ENCODE measurements around the gene SLC47A1. TPM values are rescaled to one million over a fixed set of nuclear protein-coding genes. Genes with fewer than 3 reads are reported as not detected.

Gene SLC47A1
- total and polyA plus RNA-seq, 2 of the 13 experiments (the other 11 are each of a cell fraction or from before 2014, with no cell fraction given), result 42.1 to 67.5 TPM

DNA sequence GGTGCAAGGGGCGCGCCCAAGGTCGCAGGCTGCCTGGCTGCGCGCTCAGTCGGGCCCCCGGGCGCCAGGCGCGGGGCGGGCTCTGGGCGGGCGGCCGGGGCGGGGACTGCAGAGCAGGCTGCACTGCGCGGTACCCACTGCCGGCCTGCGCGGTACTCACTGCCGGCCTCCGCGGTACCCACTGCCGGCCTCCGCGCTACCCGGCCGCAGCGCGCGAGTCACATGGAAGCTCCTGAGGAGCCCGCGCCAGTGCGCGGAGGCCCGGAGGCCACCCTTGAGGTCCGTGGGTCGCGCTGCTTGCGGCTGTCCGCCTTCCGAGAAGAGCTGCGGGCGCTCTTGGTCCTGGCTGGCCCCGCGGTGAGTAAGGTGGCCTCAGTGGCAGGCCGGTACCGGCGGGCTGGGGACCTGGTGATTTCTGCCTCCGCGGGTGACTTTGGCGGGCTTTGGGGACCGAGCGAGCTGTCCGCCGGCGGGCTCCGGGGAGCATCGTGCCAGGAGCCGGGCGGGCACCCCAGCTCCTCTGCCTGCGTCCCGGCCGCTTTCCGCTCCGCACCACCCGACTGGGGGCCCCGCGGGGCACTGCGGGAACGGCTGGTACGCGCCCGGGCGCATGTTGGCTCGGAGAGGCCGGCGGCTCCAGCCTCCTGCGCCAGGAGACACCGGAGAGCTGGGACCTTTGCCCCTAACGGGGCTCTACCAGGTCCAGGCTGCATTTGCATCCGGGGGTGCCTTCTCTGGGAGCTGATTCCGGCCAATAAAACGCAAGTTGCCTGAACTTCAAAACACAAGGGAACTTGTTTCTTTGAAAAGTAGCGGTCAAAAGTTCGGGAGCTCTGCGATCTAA is at the start of gene SLC47A1 (continued):
- TF ChIP-seq, protein P1, sequence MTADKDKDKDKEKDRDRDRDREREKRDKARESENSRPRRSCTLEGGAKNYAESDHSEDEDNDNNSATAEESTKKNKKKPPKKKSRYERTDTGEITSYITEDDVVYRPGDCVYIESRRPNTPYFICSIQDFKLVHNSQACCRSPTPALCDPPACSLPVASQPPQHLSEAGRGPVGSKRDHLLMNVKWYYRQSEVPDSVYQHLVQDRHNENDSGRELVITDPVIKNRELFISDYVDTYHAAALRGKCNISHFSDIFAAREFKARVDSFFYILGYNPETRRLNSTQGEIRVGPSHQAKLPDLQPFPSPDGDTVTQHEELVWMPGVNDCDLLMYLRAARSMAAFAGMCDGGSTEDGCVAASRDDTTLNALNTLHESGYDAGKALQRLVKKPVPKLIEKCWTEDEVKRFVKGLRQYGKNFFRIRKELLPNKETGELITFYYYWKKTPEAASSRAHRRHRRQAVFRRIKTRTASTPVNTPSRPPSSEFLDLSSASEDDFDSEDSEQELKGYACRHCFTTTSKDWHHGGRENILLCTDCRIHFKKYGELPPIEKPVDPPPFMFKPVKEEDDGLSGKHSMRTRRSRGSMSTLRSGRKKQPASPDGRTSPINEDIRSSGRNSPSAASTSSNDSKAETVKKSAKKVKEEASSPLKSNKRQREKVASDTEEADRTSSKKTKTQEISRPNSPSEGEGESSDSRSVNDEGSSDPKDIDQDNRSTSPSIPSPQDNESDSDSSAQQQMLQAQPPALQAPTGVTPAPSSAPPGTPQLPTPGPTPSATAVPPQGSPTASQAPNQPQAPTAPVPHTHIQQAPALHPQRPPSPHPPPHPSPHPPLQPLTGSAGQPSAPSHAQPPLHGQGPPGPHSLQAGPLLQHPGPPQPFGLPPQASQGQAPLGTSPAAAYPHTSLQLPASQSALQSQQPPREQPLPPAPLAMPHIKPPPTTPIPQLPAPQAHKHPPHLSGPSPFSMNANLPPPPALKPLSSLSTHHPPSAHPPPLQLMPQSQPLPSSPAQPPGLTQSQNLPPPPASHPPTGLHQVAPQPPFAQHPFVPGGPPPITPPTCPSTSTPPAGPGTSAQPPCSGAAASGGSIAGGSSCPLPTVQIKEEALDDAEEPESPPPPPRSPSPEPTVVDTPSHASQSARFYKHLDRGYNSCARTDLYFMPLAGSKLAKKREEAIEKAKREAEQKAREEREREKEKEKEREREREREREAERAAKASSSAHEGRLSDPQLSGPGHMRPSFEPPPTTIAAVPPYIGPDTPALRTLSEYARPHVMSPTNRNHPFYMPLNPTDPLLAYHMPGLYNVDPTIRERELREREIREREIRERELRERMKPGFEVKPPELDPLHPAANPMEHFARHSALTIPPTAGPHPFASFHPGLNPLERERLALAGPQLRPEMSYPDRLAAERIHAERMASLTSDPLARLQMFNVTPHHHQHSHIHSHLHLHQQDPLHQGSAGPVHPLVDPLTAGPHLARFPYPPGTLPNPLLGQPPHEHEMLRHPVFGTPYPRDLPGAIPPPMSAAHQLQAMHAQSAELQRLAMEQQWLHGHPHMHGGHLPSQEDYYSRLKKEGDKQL (CRISPR knock-in tag; IDR thresholded peaks at IDR 0.05; ENCODE audit: low read depth), result no peak
- no peak for TF ChIP-seq ZNF616 (CRISPR knock-in tag; IDR thresholded peaks at IDR 0.05; ENCODE audit: low read depth)
- peak; percentile 83 for TF ChIP-seq ZNF710 (CRISPR knock-in tag; IDR thresholded peaks at IDR 0.05; ENCODE audit: borderline replicate concordance)
- TF ChIP-seq SMARCE1 (IDR thresholded peaks at IDR 0.05; ENCODE audit: borderline replicate concordance), result no peak
- TF ChIP-seq HNF4G (IDR thresholded peaks at IDR 0.05; ENCODE audit: borderline replicate concordance, low read depth, low read length), result peak; percentile 49
- 0 out of 2 replicates have a peak, but pooled peaks have one; percentile 30 for TF ChIP-seq HNF4G (CRISPR knock-in tag; IDR thresholded peaks at IDR 0.05; ENCODE audit: borderline replicate concordance, low read depth)
- TF ChIP-seq, protein P2, sequence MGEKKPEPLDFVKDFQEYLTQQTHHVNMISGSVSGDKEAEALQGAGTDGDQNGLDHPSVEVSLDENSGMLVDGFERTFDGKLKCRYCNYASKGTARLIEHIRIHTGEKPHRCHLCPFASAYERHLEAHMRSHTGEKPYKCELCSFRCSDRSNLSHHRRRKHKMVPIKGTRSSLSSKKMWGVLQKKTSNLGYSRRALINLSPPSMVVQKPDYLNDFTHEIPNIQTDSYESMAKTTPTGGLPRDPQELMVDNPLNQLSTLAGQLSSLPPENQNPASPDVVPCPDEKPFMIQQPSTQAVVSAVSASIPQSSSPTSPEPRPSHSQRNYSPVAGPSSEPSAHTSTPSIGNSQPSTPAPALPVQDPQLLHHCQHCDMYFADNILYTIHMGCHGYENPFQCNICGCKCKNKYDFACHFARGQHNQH (CRISPR knock-in tag; IDR thresholded peaks at IDR 0.05), result 0 out of 2 replicates have a peak, but pooled peaks have one; percentile 28
- no peak for TF ChIP-seq ZNF343 (CRISPR knock-in tag; IDR thresholded peaks at IDR 0.05)
- 0 out of 2 replicates have a peak, but pooled peaks have one; percentile 27 for TF ChIP-seq HNRNPL (IDR thresholded peaks at IDR 0.05; ENCODE audit: low read depth, low read length)
- TF ChIP-seq, protein P3, sequence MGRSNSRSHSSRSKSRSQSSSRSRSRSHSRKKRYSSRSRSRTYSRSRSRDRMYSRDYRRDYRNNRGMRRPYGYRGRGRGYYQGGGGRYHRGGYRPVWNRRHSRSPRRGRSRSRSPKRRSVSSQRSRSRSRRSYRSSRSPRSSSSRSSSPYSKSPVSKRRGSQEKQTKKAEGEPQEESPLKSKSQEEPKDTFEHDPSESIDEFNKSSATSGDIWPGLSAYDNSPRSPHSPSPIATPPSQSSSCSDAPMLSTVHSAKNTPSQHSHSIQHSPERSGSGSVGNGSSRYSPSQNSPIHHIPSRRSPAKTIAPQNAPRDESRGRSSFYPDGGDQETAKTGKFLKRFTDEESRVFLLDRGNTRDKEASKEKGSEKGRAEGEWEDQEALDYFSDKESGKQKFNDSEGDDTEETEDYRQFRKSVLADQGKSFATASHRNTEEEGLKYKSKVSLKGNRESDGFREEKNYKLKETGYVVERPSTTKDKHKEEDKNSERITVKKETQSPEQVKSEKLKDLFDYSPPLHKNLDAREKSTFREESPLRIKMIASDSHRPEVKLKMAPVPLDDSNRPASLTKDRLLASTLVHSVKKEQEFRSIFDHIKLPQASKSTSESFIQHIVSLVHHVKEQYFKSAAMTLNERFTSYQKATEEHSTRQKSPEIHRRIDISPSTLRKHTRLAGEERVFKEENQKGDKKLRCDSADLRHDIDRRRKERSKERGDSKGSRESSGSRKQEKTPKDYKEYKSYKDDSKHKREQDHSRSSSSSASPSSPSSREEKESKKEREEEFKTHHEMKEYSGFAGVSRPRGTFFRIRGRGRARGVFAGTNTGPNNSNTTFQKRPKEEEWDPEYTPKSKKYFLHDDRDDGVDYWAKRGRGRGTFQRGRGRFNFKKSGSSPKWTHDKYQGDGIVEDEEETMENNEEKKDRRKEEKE (IDR thresholded peaks at IDR 0.05), result no peak
- TF ChIP-seq, protein P4, sequence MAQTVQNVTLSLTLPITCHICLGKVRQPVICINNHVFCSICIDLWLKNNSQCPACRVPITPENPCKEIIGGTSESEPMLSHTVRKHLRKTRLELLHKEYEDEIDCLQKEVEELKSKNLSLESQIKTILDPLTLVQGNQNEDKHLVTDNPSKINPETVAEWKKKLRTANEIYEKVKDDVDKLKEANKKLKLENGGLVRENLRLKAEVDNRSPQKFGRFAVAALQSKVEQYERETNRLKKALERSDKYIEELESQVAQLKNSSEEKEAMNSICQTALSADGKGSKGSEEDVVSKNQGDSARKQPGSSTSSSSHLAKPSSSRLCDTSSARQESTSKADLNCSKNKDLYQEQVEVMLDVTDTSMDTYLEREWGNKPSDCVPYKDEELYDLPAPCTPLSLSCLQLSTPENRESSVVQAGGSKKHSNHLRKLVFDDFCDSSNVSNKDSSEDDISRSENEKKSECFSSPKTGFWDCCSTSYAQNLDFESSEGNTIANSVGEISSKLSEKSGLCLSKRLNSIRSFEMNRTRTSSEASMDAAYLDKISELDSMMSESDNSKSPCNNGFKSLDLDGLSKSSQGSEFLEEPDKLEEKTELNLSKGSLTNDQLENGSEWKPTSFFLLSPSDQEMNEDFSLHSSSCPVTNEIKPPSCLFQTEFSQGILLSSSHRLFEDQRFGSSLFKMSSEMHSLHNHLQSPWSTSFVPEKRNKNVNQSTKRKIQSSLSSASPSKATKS (CRISPR knock-in tag; IDR thresholded peaks at IDR 0.05), result no peak
- TF ChIP-seq ZFP41 (CRISPR knock-in tag; IDR thresholded peaks at IDR 0.05; ENCODE audit: borderline replicate concordance), result no peak
- peak; percentile 59 for TF ChIP-seq POLR2AphosphoS5 (IDR thresholded peaks at IDR 0.05; ENCODE audit: low read depth, low read length)
- TF ChIP-seq MEIS1 (CRISPR knock-in tag; IDR thresholded peaks at IDR 0.05; ENCODE audit: borderline replicate concordance), result no peak
